ENCODE results near the gene PLA2G2A. TPM values are rescaled to one million over a fixed set of nuclear protein-coding genes. Genes with fewer than 3 reads are reported as not detected.

Gene PLA2G2A
- total and polyA plus RNA-seq, 4 donors: 441 to 1,724 (median 1,565) TPM; not detected in 1

DNA sequence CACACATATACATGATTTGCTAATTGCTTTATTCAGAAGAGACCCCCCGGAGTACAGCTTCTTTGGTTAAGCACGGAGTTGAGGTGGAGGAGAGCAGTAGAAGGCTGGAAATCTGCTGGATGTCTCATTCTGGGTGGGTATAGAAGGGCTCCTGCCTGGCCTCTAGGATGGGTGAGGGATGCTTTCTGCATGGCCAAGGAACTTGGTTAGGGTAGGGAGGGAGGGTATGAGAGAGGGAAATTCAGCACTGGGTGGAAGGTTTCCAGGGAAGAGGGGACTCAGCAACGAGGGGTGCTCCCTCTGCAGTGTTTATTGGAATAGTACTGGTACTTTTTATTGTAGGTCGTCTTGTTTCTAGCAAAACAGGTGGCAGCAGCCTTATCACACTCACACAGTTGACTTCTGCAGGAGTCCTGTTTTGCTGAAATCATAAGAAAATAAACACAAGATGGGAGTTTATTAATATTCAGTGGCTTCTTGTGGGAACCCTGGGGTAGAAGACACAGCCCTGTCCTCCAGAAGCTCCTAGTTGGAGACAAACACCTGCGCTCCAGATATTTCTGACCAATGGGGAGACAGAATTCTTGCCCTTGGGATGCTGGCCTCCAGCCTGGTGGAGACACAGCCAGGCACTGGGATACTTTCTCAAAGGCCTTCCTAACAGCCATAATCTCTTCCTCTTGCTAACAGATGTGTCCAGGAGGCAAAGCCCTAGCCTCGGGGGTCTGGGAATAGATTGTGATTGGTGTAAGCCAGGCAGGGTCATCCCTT is 3.8 kb downstream of the PLA2G2A start:
- Histone ChIP-seq H3K9me3 (ENCODE audit: control insufficient read depth in 4 of 4, low read length in 3 of 4) (no peaks in the 10 kb centered on the region), H3K27me3 (ENCODE audit: control insufficient read depth in 4 of 4, insufficient read depth in 4 of 4, low read length in 3 of 4) (peaks cover 0 to 2% (median 0%) of the 10 kb centered on the region in 4 donors), H3K9ac (ENCODE audit: low read depth in 1 of 2, low read length in 2 of 2) (no peak overlapping the region), H3K27ac (ENCODE audit: low read depth in 1 of 2, low read length in 2 of 2) (peak overlapping the region; percentile 31 to 35), H3K36me3 (ENCODE audit: control insufficient read depth in 4 of 4, insufficient read depth in 3 of 4, low read depth in 1 of 4, low read length in 3 of 4) (no peaks in the 10 kb centered on the region), H3K4me3 (ENCODE audit: low read depth in 1 of 3, low read length in 3 of 3) (no peak overlapping the region), H3K4me1 (ENCODE audit: control insufficient read depth in 4 of 4, insufficient read depth in 4 of 4, low read length in 3 of 4) (peaks cover 1 to 47% (median 29%) of the 10 kb centered on the region in 4 donors)
- WGBS: 49% methylated on average over 6 of the region's 6 CpGs
- no peak for DNase-seq (ENCODE audit: low spot score)
- no peak for TF ChIP-seq RAD21 (IDR thresholded peaks at IDR 0.05)
- TF ChIP-seq, protein P1, sequence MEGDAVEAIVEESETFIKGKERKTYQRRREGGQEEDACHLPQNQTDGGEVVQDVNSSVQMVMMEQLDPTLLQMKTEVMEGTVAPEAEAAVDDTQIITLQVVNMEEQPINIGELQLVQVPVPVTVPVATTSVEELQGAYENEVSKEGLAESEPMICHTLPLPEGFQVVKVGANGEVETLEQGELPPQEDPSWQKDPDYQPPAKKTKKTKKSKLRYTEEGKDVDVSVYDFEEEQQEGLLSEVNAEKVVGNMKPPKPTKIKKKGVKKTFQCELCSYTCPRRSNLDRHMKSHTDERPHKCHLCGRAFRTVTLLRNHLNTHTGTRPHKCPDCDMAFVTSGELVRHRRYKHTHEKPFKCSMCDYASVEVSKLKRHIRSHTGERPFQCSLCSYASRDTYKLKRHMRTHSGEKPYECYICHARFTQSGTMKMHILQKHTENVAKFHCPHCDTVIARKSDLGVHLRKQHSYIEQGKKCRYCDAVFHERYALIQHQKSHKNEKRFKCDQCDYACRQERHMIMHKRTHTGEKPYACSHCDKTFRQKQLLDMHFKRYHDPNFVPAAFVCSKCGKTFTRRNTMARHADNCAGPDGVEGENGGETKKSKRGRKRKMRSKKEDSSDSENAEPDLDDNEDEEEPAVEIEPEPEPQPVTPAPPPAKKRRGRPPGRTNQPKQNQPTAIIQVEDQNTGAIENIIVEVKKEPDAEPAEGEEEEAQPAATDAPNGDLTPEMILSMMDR (IDR thresholded peaks at IDR 0.05; ENCODE audit: low read depth, low read length, missing input control): no peak

DNA sequence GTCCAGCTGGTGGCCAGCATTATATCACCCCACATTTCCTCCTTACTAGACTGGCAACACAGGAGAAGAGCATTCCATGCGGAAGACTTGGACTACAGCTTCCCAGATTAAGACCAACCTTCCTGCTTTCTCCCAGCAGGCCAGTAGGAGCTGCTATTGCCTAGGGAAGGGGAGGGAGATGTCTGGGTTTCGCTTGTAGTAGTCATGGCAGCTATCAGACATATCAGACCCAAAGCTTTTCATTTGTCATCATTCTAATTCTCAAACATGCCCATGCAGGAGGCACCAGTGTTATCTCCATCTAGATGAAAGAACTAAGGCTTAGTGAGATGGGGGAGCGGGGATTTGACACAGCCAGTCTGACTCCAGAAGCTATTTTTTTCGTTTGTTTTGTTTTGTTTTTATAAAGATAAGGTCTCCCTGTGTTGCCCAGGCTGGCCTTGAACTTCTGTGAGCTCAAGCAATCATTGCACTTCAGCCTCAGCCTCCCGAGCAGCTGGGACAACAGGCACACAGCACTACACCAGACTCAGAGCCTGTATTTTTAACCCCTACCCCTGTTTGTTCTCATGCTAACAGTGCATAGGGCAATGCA is 4.5 kb downstream of the PLA2G2A start:
- Histone ChIP-seq H3K9me3 (ENCODE audit: control insufficient read depth in 4 of 4, low read length in 3 of 4) (no peaks in the 10 kb centered on the region), H3K9ac (ENCODE audit: low read depth in 1 of 2, low read length in 2 of 2) (no peak overlapping the region), H3K27me3 (ENCODE audit: control insufficient read depth in 4 of 4, insufficient read depth in 4 of 4, low read length in 3 of 4) (peaks cover 0 to 2% (median 0%) of the 10 kb centered on the region in 4 donors), H3K36me3 (ENCODE audit: control insufficient read depth in 4 of 4, insufficient read depth in 3 of 4, low read depth in 1 of 4, low read length in 3 of 4) (no peaks in the 10 kb centered on the region), H3K4me3 (ENCODE audit: low read depth in 1 of 3, low read length in 3 of 3) (no peak overlapping the region), H3K27ac (ENCODE audit: low read depth in 1 of 2, low read length in 2 of 2) (peak overlapping the region; percentile 31 to 35), H3K4me1 (ENCODE audit: control insufficient read depth in 4 of 4, insufficient read depth in 4 of 4, low read length in 3 of 4) (peaks cover 1 to 43% (median 25%) of the 10 kb centered on the region in 4 donors)
- TF ChIP-seq YY1 (IDR thresholded peaks at IDR 0.05) (peak; percentile 40), NR2F2 (IDR thresholded peaks at IDR 0.05) (peak; percentile 45), FOXA1 (IDR thresholded peaks at IDR 0.05) (no peak), RXRA (IDR thresholded peaks at IDR 0.05) (peak; percentile 79 to 85), TAF1 (conservative IDR thresholded peaks at IDR 0.05) (no peak), JUND (IDR thresholded peaks at IDR 0.05) (peak in 1 of 2 donors; percentile 42), SP1 (IDR thresholded peaks at IDR 0.05) (peak; percentile 62), HNF4A (conservative IDR thresholded peaks at IDR 0.05) (peak; percentile 67 to 75), GABPA (IDR thresholded peaks at IDR 0.05 in 1 of 2, conservative IDR thresholded peaks at IDR 0.05 in 1 of 2) (no peak), RAD21 (IDR thresholded peaks at IDR 0.05) (peak; percentile 97 to 99)
- TF ChIP-seq, protein P2, sequence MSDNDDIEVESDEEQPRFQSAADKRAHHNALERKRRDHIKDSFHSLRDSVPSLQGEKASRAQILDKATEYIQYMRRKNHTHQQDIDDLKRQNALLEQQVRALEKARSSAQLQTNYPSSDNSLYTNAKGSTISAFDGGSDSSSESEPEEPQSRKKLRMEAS (IDR thresholded peaks at IDR 0.05): no peak
- TF ChIP-seq, protein P3, sequence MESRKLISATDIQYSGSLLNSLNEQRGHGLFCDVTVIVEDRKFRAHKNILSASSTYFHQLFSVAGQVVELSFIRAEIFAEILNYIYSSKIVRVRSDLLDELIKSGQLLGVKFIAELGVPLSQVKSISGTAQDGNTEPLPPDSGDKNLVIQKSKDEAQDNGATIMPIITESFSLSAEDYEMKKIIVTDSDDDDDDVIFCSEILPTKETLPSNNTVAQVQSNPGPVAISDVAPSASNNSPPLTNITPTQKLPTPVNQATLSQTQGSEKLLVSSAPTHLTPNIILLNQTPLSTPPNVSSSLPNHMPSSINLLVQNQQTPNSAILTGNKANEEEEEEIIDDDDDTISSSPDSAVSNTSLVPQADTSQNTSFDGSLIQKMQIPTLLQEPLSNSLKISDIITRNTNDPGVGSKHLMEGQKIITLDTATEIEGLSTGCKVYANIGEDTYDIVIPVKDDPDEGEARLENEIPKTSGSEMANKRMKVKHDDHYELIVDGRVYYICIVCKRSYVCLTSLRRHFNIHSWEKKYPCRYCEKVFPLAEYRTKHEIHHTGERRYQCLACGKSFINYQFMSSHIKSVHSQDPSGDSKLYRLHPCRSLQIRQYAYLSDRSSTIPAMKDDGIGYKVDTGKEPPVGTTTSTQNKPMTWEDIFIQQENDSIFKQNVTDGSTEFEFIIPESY (IDR thresholded peaks at IDR 0.05): peak; percentile 28
- TF ChIP-seq, protein P1 (IDR thresholded peaks at IDR 0.05; ENCODE audit: low read depth, low read length, missing input control): peak; percentile 87
- DNase-seq (ENCODE audit: low spot score): no peak
- 10% methylated on average over 5 of the region's 5 CpGs for WGBS
